SK-N-SH (cell line): ENCODE measurements around the gene NANOS2. TPM values are rescaled to one million over a fixed set of nuclear protein-coding genes. Genes with fewer than 3 reads are reported as not detected.

ENCODE experiments used
- CTCF ChIA-PET: fragments of 300-600, 350-600 bp; formaldehyde crosslinking; extraction: SDS; loops from one replicate; lab custom pipeline; 2021; lab: Yijun Ruan, JAX
- POLR2A ChIA-PET: fragments of 350-600 bp; sonication (Branson Sonifier 250); formaldehyde crosslinking; extraction: SDS; loops from one replicate; lab custom pipeline; 2020; ENCODE audit warnings: antibody characterized with exemption, inconsistent platforms; lab: Yijun Ruan, JAX
- DNase-seq: peaks from one replicate; pipeline ENCODE4 v3.0.0; 2012
- H2AFZ ChIP-seq: fragments of 200-600 bp; sonication (generic); 2 replicates; pipeline ENCODE4 v1.8.1; 2016; ENCODE audit warnings: antibody characterized with exemption, mild to moderate bottlenecking, low read depth
- H3F3A ChIP-seq: fragments of 200-600 bp; sonication (generic); replicated peaks from 2 replicates; pipeline ENCODE3; 2016; ENCODE audit warnings: antibody characterized with exemption, mild to moderate bottlenecking; ENCODE audit not compliant: insufficient read depth
- H3K27ac ChIP-seq, 2 experiments: fragments of 200-500 bp in 1 of 2; fragments of 200-600 bp in 1 of 2; sonication (Bioruptor generic) in 1 of 2; sonication (generic), shearing (Covaris generic) in 1 of 2; 2 replicates each; pipeline versions ENCODE4 v1.5.1 to v1.6.1; 2014 to 2016; ENCODE audit warnings: low read depth in 2 of 2, inconsistent platforms in 1 of 2, low read length in 1 of 2, mild to moderate bottlenecking in 1 of 2, mixed read lengths in 1 of 2
- H3K27me3 ChIP-seq: fragments of 200-600 bp; sonication (generic), shearing (Covaris generic); 2 replicates; pipeline ENCODE4 v1.6.1; 2016; ENCODE audit warnings: mixed run types; ENCODE audit not compliant: insufficient read depth
- H3K36me3 ChIP-seq, 2 experiments: fragments of 200-500 bp in 1 of 2; fragments of 200-600 bp in 1 of 2; sonication (Bioruptor generic) in 1 of 2; sonication (generic) in 1 of 2; replicated peaks in 1 of 2; 2 replicates each; pipeline versions ENCODE3 to v1.5.1; 2014 to 2016; ENCODE audit warnings: low read length in 1 of 2, mild to moderate bottlenecking in 1 of 2; ENCODE audit not compliant: insufficient read depth in 2 of 2, control insufficient read depth in 1 of 2
- H3K4me1 ChIP-seq, 2 experiments: fragments of 200-500 bp in 1 of 2; fragments of 200-600 bp in 1 of 2; sonication (Bioruptor generic) in 1 of 2; sonication (generic), shearing (Covaris generic) in 1 of 2; 2 replicates each; pipeline versions ENCODE4 v1.5.1 to v1.6.1; 2014 to 2016; ENCODE audit warnings: low read depth in 1 of 2, low read length in 1 of 2, mixed run types in 1 of 2; ENCODE audit not compliant: insufficient read depth in 2 of 2, control insufficient read depth in 1 of 2
- H3K4me2 ChIP-seq: fragments of 200-600 bp; sonication (generic), shearing (Covaris generic); 2 replicates; pipeline ENCODE4 v1.6.1; 2017; ENCODE audit warnings: mixed run types
- H3K4me3 ChIP-seq, 2 experiments: fragments of 200-500 bp in 1 of 2; fragments of 200-600 bp in 1 of 2; sonication (Bioruptor generic) in 1 of 2; sonication (generic), shearing (Covaris generic) in 1 of 2; 2 replicates each; pipeline versions ENCODE4 v1.5.1 to v1.8.1; 2014 to 2016; ENCODE audit warnings: low read depth in 2 of 2, inconsistent platforms in 1 of 2, low read length in 1 of 2, mild to moderate bottlenecking in 1 of 2, mixed read lengths in 1 of 2, moderate library complexity in 1 of 2
- H3K79me2 ChIP-seq: fragments of 200-600 bp; sonication (generic); 2 replicates; pipeline ENCODE4 v1.8.1; 2017; ENCODE audit warnings: mild to moderate bottlenecking; ENCODE audit not compliant: insufficient read depth
- H3K9ac ChIP-seq: fragments of 200-600 bp; sonication (generic); 2 replicates; pipeline ENCODE4 v1.6.1; 2017; ENCODE audit warnings: mixed run types
- H3K9me2 ChIP-seq: fragments of 200-600 bp; sonication (generic); 2 replicates; pipeline ENCODE4 v1.6.1; 2017; ENCODE audit warnings: mixed run types
- H3K9me3 ChIP-seq: fragments of 200-600 bp; sonication (generic); 2 replicates; pipeline ENCODE4 v1.6.1; 2017; ENCODE audit warnings: mixed run types, mild to moderate bottlenecking, moderate library complexity
- H4K20me1 ChIP-seq: fragments of 200-600 bp; sonication (generic); 2 replicates; pipeline ENCODE4 v1.6.1; 2017; ENCODE audit warnings: mild to moderate bottlenecking, mixed run types; ENCODE audit not compliant: insufficient read depth
- CHD2 ChIP-seq: fragments of 150-350 bp; IDR thresholded peaks from 2 replicates; pipeline ENCODE4 v1.6.1; 2018; ENCODE audit warnings: low read length; ENCODE audit not compliant: partially characterized antibody
- ELF1 ChIP-seq: IDR thresholded peaks from 2 replicates; pipeline ENCODE4 v1.4.0; 2012
- EP300 ChIP-seq, 2 experiments: IDR thresholded peaks; 2 replicates each; pipeline versions ENCODE4 v1.4.0 to v1.6.1; 2012; ENCODE audit warnings: borderline replicate concordance in 1 of 2, low read depth in 1 of 2, low read length in 1 of 2
- FOSL2 ChIP-seq: IDR thresholded peaks from 2 replicates; pipeline ENCODE4 v1.4.0; 2012; ENCODE audit warnings: low read depth, mild to moderate bottlenecking, moderate library complexity, borderline replicate concordance
- GABPA ChIP-seq: IDR thresholded peaks from 2 replicates; pipeline ENCODE4 v1.4.0; 2012; ENCODE audit warnings: low read depth, mild to moderate bottlenecking
- NFIC ChIP-seq: IDR thresholded peaks from 2 replicates; pipeline ENCODE4 v1.4.0; 2012; ENCODE audit warnings: borderline replicate concordance
- RFX5 ChIP-seq: IDR thresholded peaks from 2 replicates; pipeline ENCODE4 v1.6.1; 2012; ENCODE audit warnings: mild to moderate bottlenecking, improper control_type of control experiment, low read length
- SIN3A ChIP-seq: IDR thresholded peaks from 2 replicates; pipeline ENCODE4 v1.6.1; 2012; ENCODE audit warnings: low read depth, mild to moderate bottlenecking, low read length, moderate library complexity, borderline replicate concordance
- WGBS: methylation state at CpG from one replicate; pipeline ENCODE4 v1.1.6; 2017; ENCODE audit warnings: low lambda C conversion rate; 5-methylcytosine and 5-hydroxymethylcytosine counted together
- polyA plus RNA-seq, 3 experiments: library from polyadenylated mRNA; depleted of rRNA; stranded (reverse); fragments of >200 nt; gene quantifications; 2 replicates each; pipeline ENCODE4 v1.2.3, GENCODE V29; 2012
- TF ChIP-seq, protein P1 (sequence below): IDR thresholded peaks from 2 replicates; pipeline ENCODE4 v1.4.0; 2012; ENCODE audit warnings: low read depth
- TF ChIP-seq, protein P2 (sequence below): fragments of 150-350 bp; IDR thresholded peaks from 2 replicates; pipeline ENCODE4 v1.6.1; 2016; ENCODE audit warnings: mild to moderate bottlenecking, low read depth, low read length

NANOS2 gene
- polyA plus RNA-seq, 1 of the 3 experiments (the other 2 are of a cell fraction), result not detected

DNA sequence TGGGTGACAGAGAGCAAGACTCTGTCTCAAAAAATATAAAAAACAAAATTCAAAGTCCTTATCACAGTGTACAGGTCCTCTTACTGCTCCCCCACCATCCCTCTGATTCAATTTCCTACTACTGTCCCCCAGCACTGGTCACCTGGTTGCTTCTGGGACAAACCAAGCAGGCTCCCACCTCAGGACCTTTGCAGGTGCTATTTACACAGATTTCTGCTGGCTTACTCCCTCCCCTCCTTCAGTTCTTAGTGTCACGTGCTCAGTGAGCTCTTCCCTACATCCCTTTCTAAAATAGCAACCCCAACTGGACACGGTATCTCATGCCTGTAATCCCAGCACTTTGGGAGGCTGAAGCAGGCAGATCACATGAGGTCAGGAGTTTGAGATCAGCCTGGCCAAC is 34.6 kb downstream of the NANOS2 start:
- WGBS, result 96% methylated on average over 2 of the region's 2 CpGs
- ChIA-PET POLR2A (interaction anchor here (1.1 kb wide), 1 partner anchor 15 kb away, joined by 3 read pairs; the partner anchor contains the start of gene FOXA3), CTCF (interaction anchor here (1.0 to 9.9 kb wide), 3 partner anchors 12 to 137 kb away, joined by 3 to 130 read pairs (median 121); partner anchors contain the start of genes FOXA3, RSPH6A and SYMPK)
- Histone ChIP-seq H3K27ac (no peak overlapping the region), H3K27me3 (no peaks in the 10 kb centered on the region), H4K20me1 (peaks cover 30% of the 10 kb centered on the region), H3K4me2 (no peak overlapping the region), H3K9me2 (no peaks in the 10 kb centered on the region), H3K36me3 (peaks cover 3 to 25% of the 10 kb centered on the region in 2 experiments), H3K4me3 (no peak overlapping the region), H3K4me1 (peaks cover 3 to 32% of the 10 kb centered on the region in 2 experiments; a peak in 2 of 4 replicates), H2AFZ (no peak overlapping the region), H3K79me2 (peaks cover 21% of the 10 kb centered on the region), H3K9ac (no peak overlapping the region), H3F3A (peaks cover 3% of the 10 kb centered on the region), H3K9me3 (no peaks in the 10 kb centered on the region)
- TF ChIP-seq, protein P1, sequence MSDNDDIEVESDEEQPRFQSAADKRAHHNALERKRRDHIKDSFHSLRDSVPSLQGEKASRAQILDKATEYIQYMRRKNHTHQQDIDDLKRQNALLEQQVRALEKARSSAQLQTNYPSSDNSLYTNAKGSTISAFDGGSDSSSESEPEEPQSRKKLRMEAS, result no peak
- no peak for TF ChIP-seq SIN3A
- TF ChIP-seq, protein P2, sequence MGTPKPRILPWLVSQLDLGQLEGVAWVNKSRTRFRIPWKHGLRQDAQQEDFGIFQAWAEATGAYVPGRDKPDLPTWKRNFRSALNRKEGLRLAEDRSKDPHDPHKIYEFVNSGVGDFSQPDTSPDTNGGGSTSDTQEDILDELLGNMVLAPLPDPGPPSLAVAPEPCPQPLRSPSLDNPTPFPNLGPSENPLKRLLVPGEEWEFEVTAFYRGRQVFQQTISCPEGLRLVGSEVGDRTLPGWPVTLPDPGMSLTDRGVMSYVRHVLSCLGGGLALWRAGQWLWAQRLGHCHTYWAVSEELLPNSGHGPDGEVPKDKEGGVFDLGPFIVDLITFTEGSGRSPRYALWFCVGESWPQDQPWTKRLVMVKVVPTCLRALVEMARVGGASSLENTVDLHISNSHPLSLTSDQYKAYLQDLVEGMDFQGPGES, result no peak
- no peak for DNase-seq

DNA sequence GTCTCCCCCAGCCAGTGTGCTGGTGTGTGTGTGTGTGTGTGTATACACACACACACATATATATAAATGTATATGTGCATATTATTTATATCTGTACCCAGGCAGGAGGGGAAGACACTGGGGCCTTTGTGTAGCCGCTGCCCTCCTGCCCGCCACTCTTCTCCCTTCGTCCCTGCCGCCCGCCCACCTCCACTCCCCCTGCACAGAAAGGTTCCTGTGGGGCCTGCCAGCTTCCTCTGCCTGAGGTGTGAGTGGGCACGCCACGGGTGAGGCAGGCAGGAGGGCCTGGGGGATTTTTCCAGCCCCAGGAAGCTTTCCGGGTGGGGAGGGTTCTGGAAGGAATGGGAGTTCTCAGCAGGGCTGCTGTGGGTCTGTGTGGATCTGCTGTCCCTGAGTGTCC is 35.5 kb downstream of the NANOS2 start:
- Histone ChIP-seq H3K9me3 (no peaks in the 10 kb centered on the region), H4K20me1 (peaks cover 21% of the 10 kb centered on the region), H3F3A (peaks cover 3% of the 10 kb centered on the region), H2AFZ (no peak overlapping the region), H3K79me2 (peaks cover 12% of the 10 kb centered on the region), H3K4me1 (peaks cover 3 to 23% of the 10 kb centered on the region in 2 experiments; a peak in 2 of 4 replicates)
- CTCF ChIA-PET, result interaction anchor here (8.7 to 9.9 kb wide), 2 partner anchors 11 to 62 kb away, joined by 121 to 130 read pairs; partner anchors contain the start of genes FOXA3, RSPH6A and SYMPK
- POLR2A ChIA-PET, result no interaction called here
- TF ChIP-seq RFX5 (no peak), NFIC (no peak), GABPA (no peak), CHD2 (no peak), EP300 (IDR thresholded peaks at IDR 0.05; ENCODE audit: borderline replicate concordance in 1 of 2, low read depth in 1 of 2, low read length in 1 of 2) (no peak), FOSL2 (no peak), ELF1 (no peak)
- TF ChIP-seq, all 33 proteins: peak for 0
- no peak overlapping the region for H3K27ac ChIP-seq
- H3K36me3 ChIP-seq, result peaks cover 3 to 18% of the 10 kb centered on the region in 2 experiments
- DNase-seq, result peak; percentile 38
- H3K9ac ChIP-seq, result no peak overlapping the region
- H3K9me2 ChIP-seq, result no peaks in the 10 kb centered on the region
- H3K4me3 ChIP-seq, result no peak overlapping the region
- no peak overlapping the region for H3K4me2 ChIP-seq
- WGBS, result 93% methylated on average over 8 of the region's 8 CpGs
- no peaks in the 10 kb centered on the region for H3K27me3 ChIP-seq
